H1 (cell line): ENCODE results near the gene CMIP. TPM values are rescaled to one million over a fixed set of nuclear protein-coding genes. Genes with fewer than 3 reads are reported as not detected.

Source experiments
- CTCF ChIA-PET: fragments of 300-600 bp; sonication (Branson Sonifier 250); formaldehyde crosslinking; loops from one replicate; lab custom pipeline; 2021; ENCODE audit not compliant: partially characterized antibody; lab: Charles Lee
- POLR2A ChIA-PET: fragments of 300-600 bp; sonication (Branson Sonifier 250); formaldehyde crosslinking; loops from one replicate; lab custom pipeline; 2021; ENCODE audit warnings: inconsistent platforms; ENCODE audit not compliant: partially characterized antibody; lab: Charles Lee
- DNase-seq, 2 experiments: peaks; one replicate each; pipeline versions ENCODE4 v3.0.0 to v3.0.0-alpha.2; 2010 to 2022; ENCODE audit warnings: low spot score in 2 of 2, low read depth in 1 of 2, mixed read lengths in 1 of 2
- FAIRE-seq: peaks from 2 replicates; lab custom pipeline; 2011; peaks lifted over from hg19 to GRCh38; lab: Jason Lieb, UNC
- H2AFZ ChIP-seq: 2 replicates; pipeline ENCODE4 v1.8.1; 2012; ENCODE audit warnings: low read length, inconsistent platforms
- H2AK5ac ChIP-seq: 2 replicates; pipeline ENCODE4 v1.6.1; 2013; ENCODE audit warnings: low read depth, low read length
- H2BK120ac ChIP-seq: replicated peaks from 2 replicates; pipeline ENCODE3; 2013; ENCODE audit warnings: low read depth, low read length, inconsistent platforms
- H2BK12ac ChIP-seq: 2 replicates; pipeline ENCODE4 v1.6.1; 2013; ENCODE audit warnings: low read depth, low read length
- H2BK15ac ChIP-seq: 2 replicates; pipeline ENCODE4 v1.6.1; 2013; ENCODE audit warnings: low read length
- H2BK20ac ChIP-seq: 2 replicates; pipeline ENCODE4 v1.6.1; 2013; ENCODE audit warnings: low read length
- H2BK5ac ChIP-seq: 2 replicates; pipeline ENCODE4 v1.6.1; 2013; ENCODE audit warnings: low read depth, low read length
- H3K14ac ChIP-seq: 2 replicates; pipeline ENCODE4 v1.6.1; 2013; ENCODE audit warnings: inconsistent platforms; ENCODE audit not compliant: insufficient read length
- H3K18ac ChIP-seq: 2 replicates; pipeline ENCODE4 v1.6.1; 2013; ENCODE audit warnings: low read length; ENCODE audit errors: extremely low read depth
- H3K23ac ChIP-seq: 2 replicates; pipeline ENCODE4 v1.6.1; 2013; ENCODE audit warnings: inconsistent platforms; ENCODE audit not compliant: insufficient read length
- H3K23me2 ChIP-seq: 2 replicates; pipeline ENCODE4 v1.6.1; 2013; ENCODE audit warnings: low read depth, low read length
- H3K27ac ChIP-seq: 2 replicates; pipeline ENCODE4 v1.6.1; 2011; ENCODE audit warnings: low read depth, low read length, inconsistent platforms
- H3K27me3 ChIP-seq, 4 experiments: replicated peaks in 1 of 4; 1 replicate in 1 of 4; 2 replicates in 3 of 4; pipeline versions ENCODE4 v1.6.1 to v1.8.1; 2011 to 2013; ENCODE audit warnings: low read length in 3 of 4, mild to moderate bottlenecking in 3 of 4, inconsistent platforms in 2 of 4, mixed read lengths in 2 of 4, moderate library complexity in 1 of 4; ENCODE audit not compliant: control insufficient read depth in 3 of 4, insufficient read depth in 3 of 4; ENCODE audit errors: extremely low read depth in 1 of 4
- H3K36me3 ChIP-seq, 4 experiments: 2 replicates each; pipeline versions ENCODE4 v1.6.1 to v1.8.1; 2011 to 2013; ENCODE audit warnings: mild to moderate bottlenecking in 4 of 4, low read length in 3 of 4, moderate library complexity in 2 of 4, control low read depth in 1 of 4, inconsistent platforms in 1 of 4; ENCODE audit not compliant: insufficient read depth in 4 of 4, control insufficient read depth in 2 of 4
- H3K4ac ChIP-seq: replicated peaks from 2 replicates; pipeline ENCODE3; 2013; ENCODE audit warnings: low read length, low read depth, mixed read lengths, inconsistent platforms; ENCODE audit not compliant: insufficient read length
- H3K4me1 ChIP-seq, 4 experiments: replicated peaks in 1 of 4; 1 replicate in 1 of 4; 2 replicates in 3 of 4; pipeline versions ENCODE4 v1.6.1 to v1.8.1; 2011 to 2013; ENCODE audit warnings: low read length in 3 of 4, inconsistent platforms in 2 of 4, mixed read lengths in 1 of 4; ENCODE audit not compliant: insufficient read depth in 4 of 4, control insufficient read depth in 3 of 4
- H3K4me2 ChIP-seq, 2 experiments: 2 replicates each; pipeline versions ENCODE4 v1.6.1 to v1.8.1; 2011 to 2013; ENCODE audit warnings: low read depth in 2 of 2, low read length in 2 of 2, control low read depth in 1 of 2, inconsistent platforms in 1 of 2, mild to moderate bottlenecking in 1 of 2; ENCODE audit not compliant: insufficient read depth in 1 of 2
- H3K4me3 ChIP-seq, 4 experiments: fragments of 200-600, 300-600 bp in 1 of 4; sonication (generic), shearing (Covaris generic), sonication (Bioruptor Twin) in 1 of 4; 2 replicates each; pipeline versions ENCODE4 v1.5.1 to v1.8.1; 2011 to 2016; ENCODE audit warnings: low read length in 4 of 4, low read depth in 3 of 4, control low read depth in 2 of 4, inconsistent platforms in 2 of 4, mild to moderate bottlenecking in 2 of 4, mixed read lengths in 1 of 4, moderate library complexity in 1 of 4; ENCODE audit not compliant: insufficient read depth in 2 of 4; ENCODE audit errors: extremely low read depth in 1 of 4
- H3K56ac ChIP-seq: replicated peaks from 2 replicates; pipeline ENCODE3; 2013; ENCODE audit warnings: low read depth, mild to moderate bottlenecking, mixed read lengths, low read length, inconsistent platforms; ENCODE audit not compliant: insufficient read length
- H3K79me1 ChIP-seq: 2 replicates; pipeline ENCODE4 v1.6.1; 2013; ENCODE audit warnings: low read depth, low read length, control low read depth
- H3K79me2 ChIP-seq, 2 experiments: 2 replicates each; pipeline versions ENCODE4 v1.6.1 to v1.8.1; 2012 to 2013; ENCODE audit warnings: low read length in 2 of 2, mild to moderate bottlenecking in 2 of 2, inconsistent platforms in 1 of 2; ENCODE audit not compliant: insufficient read depth in 2 of 2, control insufficient read depth in 1 of 2
- H3K9ac ChIP-seq, 4 experiments: replicated peaks in 1 of 4; 1 replicate in 1 of 4; 2 replicates in 3 of 4; pipeline versions ENCODE4 v1.6.1 to v1.8.1; 2011 to 2013; ENCODE audit warnings: low read depth in 3 of 4, low read length in 3 of 4, control low read depth in 2 of 4, mild to moderate bottlenecking in 2 of 4, moderate library complexity in 2 of 4, inconsistent platforms in 1 of 4; ENCODE audit errors: extremely low read depth in 1 of 4
- H3K9me3 ChIP-seq, 2 experiments: 2 replicates each; pipeline versions ENCODE4 v1.6.1 to v1.8.1; 2012 to 2013; ENCODE audit warnings: mild to moderate bottlenecking in 2 of 2, moderate library complexity in 2 of 2, control low read depth in 1 of 2, inconsistent platforms in 1 of 2, low read depth in 1 of 2, low read length in 1 of 2, mixed read lengths in 1 of 2; ENCODE audit not compliant: insufficient read depth in 2 of 2
- H4K20me1 ChIP-seq, 2 experiments: replicated peaks in 1 of 2; 2 replicates each; pipeline versions ENCODE3 to v1.8.1; 2011 to 2013; ENCODE audit warnings: inconsistent platforms in 2 of 2, low read length in 2 of 2, mild to moderate bottlenecking in 1 of 2; ENCODE audit not compliant: insufficient read depth in 2 of 2, control insufficient read depth in 1 of 2
- H4K5ac ChIP-seq: 2 replicates; pipeline ENCODE4 v1.6.1; 2013; ENCODE audit warnings: low read length, low read depth, mixed read lengths, inconsistent platforms; ENCODE audit not compliant: insufficient read length
- H4K8ac ChIP-seq: 2 replicates; pipeline ENCODE4 v1.8.0; 2013; ENCODE audit warnings: mild to moderate bottlenecking, moderate library complexity, low read length, inconsistent platforms; ENCODE audit not compliant: insufficient read depth; ENCODE audit errors: extremely low read depth
- H4K91ac ChIP-seq: replicated peaks from 2 replicates; pipeline ENCODE3; 2013; ENCODE audit warnings: low read length, mixed read lengths, inconsistent platforms; ENCODE audit not compliant: insufficient read length
- CREB1 ChIP-seq: IDR thresholded peaks from 2 replicates; pipeline ENCODE4 v1.6.1; 2012; ENCODE audit warnings: inconsistent platforms
- E2F6 ChIP-seq: IDR thresholded peaks from 2 replicates; pipeline ENCODE4 v1.6.1; 2012; ENCODE audit warnings: inconsistent platforms
- EZH2 ChIP-seq: fragments of 200-600 bp; sonication (generic); IDR thresholded peaks from 2 replicates; pipeline ENCODE4 v1.7.1; 2012; ENCODE audit warnings: low read depth, mild to moderate bottlenecking, moderate library complexity, low read length, inconsistent platforms; ENCODE audit not compliant: severe bottlenecking
- PHF8 ChIP-seq: fragments of 200-600 bp; sonication (generic); conservative IDR thresholded peaks from 2 replicates; pipeline ENCODE4 v1.7.1; 2012; ENCODE audit warnings: low read depth, mild to moderate bottlenecking, inconsistent platforms, low read length, moderate library complexity
- POLR2A ChIP-seq, 2 experiments: IDR thresholded peaks; 1 replicate in 1 of 2; 2 replicates in 1 of 2; pipeline ENCODE4 v1.6.1; 2011; ENCODE audit warnings: low read depth in 2 of 2, low read length in 2 of 2, mild to moderate bottlenecking in 2 of 2; ENCODE audit errors: control extremely low read depth in 1 of 2
- POU5F1 ChIP-seq: IDR thresholded peaks from 2 replicates; pipeline ENCODE4 v1.6.1; 2011; ENCODE audit warnings: low read depth, mild to moderate bottlenecking, low read length, moderate library complexity
- RFX5 ChIP-seq: IDR thresholded peaks from 2 replicates; pipeline ENCODE4 v1.6.1; 2011; ENCODE audit warnings: low read depth, low read length, improper control_type of control experiment, borderline replicate concordance
- SP2 ChIP-seq: IDR thresholded peaks from 2 replicates; pipeline ENCODE4 v1.6.1; 2012; ENCODE audit warnings: mild to moderate bottlenecking, low read length, inconsistent platforms
- SUZ12 ChIP-seq: fragments of 200-600 bp; sonication (generic); IDR thresholded peaks from 2 replicates; pipeline ENCODE4 v1.6.1; 2012; ENCODE audit warnings: mild to moderate bottlenecking, inconsistent platforms, low read length, moderate library complexity, mixed read lengths
- TCF12 ChIP-seq: IDR thresholded peaks from 2 replicates; pipeline ENCODE4 v1.6.1; 2011; ENCODE audit warnings: low read depth, mild to moderate bottlenecking, low read length
- WGBS, 2 experiments: shearing (Covaris generic) in 1 of 2; methylation state at CpG; one replicate each; pipeline versions ENCODE4 v1.1.6 to v1.1.7; 2013 to 2015; ENCODE audit warnings: low lambda C conversion rate in 2 of 2, mixed read lengths in 2 of 2, inconsistent platforms in 1 of 2, low coverage in 1 of 2, missing lambda C conversion rate in 1 of 2; ENCODE audit not compliant: insufficient replicate concordance in 2 of 2, insufficient coverage in 1 of 2, insufficient read length in 1 of 2; ENCODE audit errors: extremely low coverage in 1 of 2, missing lambda C conversion rate in 1 of 2; 5-methylcytosine and 5-hydroxymethylcytosine counted together
- polyA plus RNA-seq, 7 experiments: library from polyadenylated mRNA; depleted of rRNA in 3 of 7; stranded (reverse) in 5 of 7; unstranded in 2 of 7; fragments of >200 nt in 5 of 7; fragments of 200-250 nt in 2 of 7; gene quantifications; 1 replicate in 5 of 7; 2 replicates in 1 of 7; 4 replicates in 1 of 7; pipeline versions ENCODE4 v1.2.1 to v1.2.3, GENCODE V29; 2011 to 2013; ENCODE audit warnings: missing spikeins in 2 of 7, mixed read lengths in 2 of 7
- total RNA-seq: library from RNA; stranded (reverse); fragmentation: NEBNext Ultra II Directional; extraction: Animal tissue kit (Norgen Biotek cat#: 25700); gene quantifications from 2 replicates; pipeline ENCODE4 v1.2.1, GENCODE V29; 2021
- TF ChIP-seq, protein P1 (sequence below): IDR thresholded peaks from 2 replicates; pipeline ENCODE4 v1.6.1; 2012; ENCODE audit warnings: inconsistent platforms
- TF ChIP-seq, protein P2 (sequence below): IDR thresholded peaks from 2 replicates; pipeline ENCODE4 v1.6.1; 2011; ENCODE audit warnings: low read length, improper control_type of control experiment

The CMIP gene
- total and polyA plus RNA-seq, 2 of the 8 experiments (the other 6 are each of a cell fraction or from before 2014, with no cell fraction given): 7.9 to 53.2 TPM

GRCh38 chr16:81597079-81597658 is 152.6 kb downstream of the CMIP start:
- Histone ChIP-seq H3K4me3 (no peak overlapping the region), H3K4ac (no peak overlapping the region), H4K91ac (no peak overlapping the region), H3K27me3 (no peaks in the 10 kb centered on the region), H2BK12ac (no peak overlapping the region), H3K27ac (no peak overlapping the region), H4K8ac (no peak overlapping the region), H3K79me1 (peaks cover 6% of the 10 kb centered on the region; the same call in 1 of the 2 replicates), H3K9ac (no peak overlapping the region), H2AK5ac (no peak overlapping the region), H3K4me1 (peaks cover 0 to 5% (median 4%) of the 10 kb centered on the region in 4 experiments; a peak in 4 of 7 replicates), H2BK20ac (no peak overlapping the region), H3K56ac (no peak overlapping the region), H3K36me3 (no peaks in the 10 kb centered on the region), H2BK15ac (no peak overlapping the region), H2BK5ac (no peak overlapping the region), H2AFZ (no peak overlapping the region), H4K20me1 (peaks cover 11 to 21% of the 10 kb centered on the region in 2 experiments), H3K4me2 (no peak overlapping the region), H3K23me2 (no peaks in the 10 kb centered on the region), H3K23ac (no peak overlapping the region), H3K18ac (no peak overlapping the region), H3K14ac (no peak overlapping the region), H4K5ac (no peak overlapping the region), H3K79me2 (peaks cover 0 to 46% of the 10 kb centered on the region in 2 experiments; a peak in 3 of 4 replicates), H2BK120ac (no peak overlapping the region), H3K9me3 (no peaks in the 10 kb centered on the region)
- DNase-seq (no peak), FAIRE-seq (no peak)
- ChIA-PET POLR2A (interaction anchor here (0.5 to 0.8 kb wide), 2 partner anchors 78 to 151 kb away, joined by 4 to 6 read pairs; no protein-coding TSS in a partner anchor), CTCF (interaction anchor here (0.7 to 4.4 kb wide), 14 partner anchors 10 to 122 kb away, joined by 3 to 35 read pairs (median 5); no protein-coding TSS in a partner anchor)
- WGBS, 2 experiments: 81% methylated on average over 3 of the region's 5 CpGs; no CpG with 5 or more reads in 1 of the 2 experiments
- TF ChIP-seq POLR2A (IDR thresholded peaks at IDR 0.05; ENCODE audit: control extremely low read depth in 1 of 2, low read depth in 2 of 2, low read length in 2 of 2) (no peak), PHF8 (no peak), E2F6 (no peak), TCF12 (no peak), RFX5 (no peak), POU5F1 (no peak), SP2 (no peak), EZH2 (no peak), CREB1 (no peak), SUZ12 (no peak)
- TF ChIP-seq, protein P1, sequence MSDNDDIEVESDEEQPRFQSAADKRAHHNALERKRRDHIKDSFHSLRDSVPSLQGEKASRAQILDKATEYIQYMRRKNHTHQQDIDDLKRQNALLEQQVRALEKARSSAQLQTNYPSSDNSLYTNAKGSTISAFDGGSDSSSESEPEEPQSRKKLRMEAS: no peak
- TF ChIP-seq, protein P2, sequence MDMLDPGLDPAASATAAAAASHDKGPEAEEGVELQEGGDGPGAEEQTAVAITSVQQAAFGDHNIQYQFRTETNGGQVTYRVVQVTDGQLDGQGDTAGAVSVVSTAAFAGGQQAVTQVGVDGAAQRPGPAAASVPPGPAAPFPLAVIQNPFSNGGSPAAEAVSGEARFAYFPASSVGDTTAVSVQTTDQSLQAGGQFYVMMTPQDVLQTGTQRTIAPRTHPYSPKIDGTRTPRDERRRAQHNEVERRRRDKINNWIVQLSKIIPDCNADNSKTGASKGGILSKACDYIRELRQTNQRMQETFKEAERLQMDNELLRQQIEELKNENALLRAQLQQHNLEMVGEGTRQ: no peak
